Measurements from ENCODE around the gene CFAP46. TPM values are rescaled to one million over a fixed set of nuclear protein-coding genes. Genes with fewer than 3 reads are reported as not detected.

CFAP46 gene
- total and polyA plus RNA-seq, 2 donors from 2014 or later = 3.8 to 8.3 TPM

- peak in 2 of 5 donors; percentile 50 to 59 for DNase-seq
- H3K27ac ChIP-seq (ENCODE audit: low read depth in 2 of 2, low read length in 2 of 2) = no peak overlapping the region
- no peaks in the 10 kb centered on the region for H3K4me1 ChIP-seq (ENCODE audit: control insufficient read depth in 2 of 3, insufficient read depth in 2 of 3, low read depth in 1 of 3, low read length in 3 of 3)
- TF ChIP-seq CTCF (IDR thresholded peaks at IDR 0.05; ENCODE audit: borderline replicate concordance, extremely low read depth, insufficient read depth) = no peak
- H3K4me3 ChIP-seq (ENCODE audit: low read length in 3 of 3) = no peak overlapping the region
- H3K9me3 ChIP-seq (ENCODE audit: control insufficient read depth in 2 of 3, insufficient read depth in 1 of 3, low read length in 3 of 3) = no peaks in the 10 kb centered on the region
- H3K36me3 ChIP-seq (ENCODE audit: control insufficient read depth in 2 of 3, insufficient read depth in 3 of 3, low read length in 3 of 3) = no peaks in the 10 kb centered on the region
- H3K9ac ChIP-seq (ENCODE audit: low read length in 3 of 3) = no peak overlapping the region
- no peaks in the 10 kb centered on the region for H3K27me3 ChIP-seq (ENCODE audit: control insufficient read depth, insufficient read depth, low read length)
- no peak for FAIRE-seq
- intact Hi-C loops (cut with DNase I) = no loop called here
Measured at GRCh38 chr10:132865171-132865631, 77.2 kb downstream of the CFAP46 start.

GRCh38 chr10:132862485-132863420 lies 79.6 kb downstream of the CFAP46 start:
- Histone ChIP-seq H3K9me3 (ENCODE audit: control insufficient read depth in 2 of 3, insufficient read depth in 1 of 3, low read length in 3 of 3) (no peaks in the 10 kb centered on the region), H3K36me3 (ENCODE audit: control insufficient read depth in 2 of 3, insufficient read depth in 3 of 3, low read length in 3 of 3) (no peaks in the 10 kb centered on the region), H3K4me3 (ENCODE audit: low read length in 3 of 3) (no peak overlapping the region), H3K27ac (ENCODE audit: low read depth in 2 of 2, low read length in 2 of 2) (no peak overlapping the region), H3K9ac (ENCODE audit: low read length in 3 of 3) (no peak overlapping the region), H3K4me1 (ENCODE audit: control insufficient read depth in 2 of 3, insufficient read depth in 2 of 3, low read depth in 1 of 3, low read length in 3 of 3) (no peaks in the 10 kb centered on the region), H3K27me3 (ENCODE audit: control insufficient read depth, insufficient read depth, low read length) (no peaks in the 10 kb centered on the region)
- FAIRE-seq (no peak), DNase-seq (peak in 3 of 5 donors; percentile 25 to 66 (median 60))
- TF ChIP-seq CTCF (IDR thresholded peaks at IDR 0.05; ENCODE audit: borderline replicate concordance, extremely low read depth, insufficient read depth) = no peak
- intact Hi-C loops (cut with DNase I) = no loop called here

- no peak overlapping the region for H3K9ac ChIP-seq (ENCODE audit: low read length in 3 of 3)
- DNase-seq = peak in 2 of 5 donors; percentile 57 to 78
- FAIRE-seq = no peak
- no peak overlapping the region for H3K27ac ChIP-seq (ENCODE audit: low read depth in 2 of 2, low read length in 2 of 2)
- no peaks in the 10 kb centered on the region for H3K27me3 ChIP-seq (ENCODE audit: control insufficient read depth, insufficient read depth, low read length)
- H3K4me3 ChIP-seq (ENCODE audit: low read length in 3 of 3) = no peak overlapping the region
- no peaks in the 10 kb centered on the region for H3K4me1 ChIP-seq (ENCODE audit: control insufficient read depth in 2 of 3, insufficient read depth in 2 of 3, low read depth in 1 of 3, low read length in 3 of 3)
- no peaks in the 10 kb centered on the region for H3K36me3 ChIP-seq (ENCODE audit: control insufficient read depth in 2 of 3, insufficient read depth in 3 of 3, low read length in 3 of 3)
- no peak for TF ChIP-seq CTCF (IDR thresholded peaks at IDR 0.05; ENCODE audit: borderline replicate concordance, extremely low read depth, insufficient read depth)
- no peaks in the 10 kb centered on the region for H3K9me3 ChIP-seq (ENCODE audit: control insufficient read depth in 2 of 3, insufficient read depth in 1 of 3, low read length in 3 of 3)
- intact Hi-C loops (cut with DNase I) = no loop called here
Measured at GRCh38 chr10:132861884-132862461, 80.4 kb downstream of the CFAP46 start.
